A673 (cell line): ENCODE measurements around the gene DHRS7. TPM values are rescaled to one million over a fixed set of nuclear protein-coding genes. Genes with fewer than 3 reads are reported as not detected.

Experiments used
- BruUV-seq: library from RNA; stranded (reverse); fragments of 400-500 nt; replicated peaks from 2 replicates; lab custom pipeline; 2021; lab: Mats Ljungman, UMichigan
- CTCF ChIA-PET: fragments of 300-600 bp; sonication (Branson Sonifier 250); formaldehyde crosslinking; loops from one replicate; lab custom pipeline; 2022; ENCODE audit warnings: antibody characterized with exemption; lab: Charles Lee
- POLR2A ChIA-PET: fragments of 300-600 bp; sonication (Branson Sonifier 250); formaldehyde crosslinking; loops from one replicate; lab custom pipeline; 2022; ENCODE audit warnings: antibody characterized with exemption; ENCODE audit not compliant: low non-redundant PET; lab: Charles Lee
- DNase-seq: peaks from one replicate; pipeline ENCODE4 v3.0.0-alpha.2; 2015; ENCODE audit warnings: low spot score
- H3K27ac ChIP-seq: fragments of 200-600 bp; sonication (generic); 2 replicates; pipeline ENCODE4 v1.5.1; 2016; ENCODE audit warnings: mixed run types, low read depth, mild to moderate bottlenecking, mixed read lengths, antibody characterized with exemption, low read length; ENCODE audit not compliant: poor library complexity, severe bottlenecking
- H3K27me3 ChIP-seq: fragments of 200-600 bp; sonication (generic); replicated peaks from 2 replicates; pipeline ENCODE4 v1.6.1; 2017; ENCODE audit warnings: mixed run types, low read depth, mild to moderate bottlenecking, mixed read lengths, antibody characterized with exemption, low read length; ENCODE audit not compliant: insufficient read depth, poor library complexity
- H3K36me3 ChIP-seq: fragments of 200-600 bp; sonication (generic); 2 replicates; pipeline ENCODE4 v1.6.1; 2016; ENCODE audit warnings: mixed run types, mild to moderate bottlenecking, mixed read lengths, antibody characterized with exemption, low read length; ENCODE audit not compliant: insufficient read depth, poor library complexity, severe bottlenecking
- H3K4me1 ChIP-seq: fragments of 200-600 bp; sonication (generic); 2 replicates; pipeline ENCODE4 v1.6.1; 2017; ENCODE audit warnings: mixed run types, mild to moderate bottlenecking, mixed read lengths, antibody characterized with exemption, low read length; ENCODE audit not compliant: insufficient read depth, poor library complexity, severe bottlenecking
- H3K4me3 ChIP-seq: fragments of 200-600 bp; sonication (generic); 2 replicates; pipeline ENCODE4 v1.5.1; 2016; ENCODE audit warnings: low read depth, mixed run types, mild to moderate bottlenecking, mixed read lengths, low read length; ENCODE audit not compliant: poor library complexity, severe bottlenecking
- H3K9me3 ChIP-seq: fragments of 200-600 bp; sonication (generic); 2 replicates; pipeline ENCODE4 v1.6.1; 2016; ENCODE audit warnings: mixed run types, low read depth, mild to moderate bottlenecking, mixed read lengths, antibody characterized with exemption, low read length; ENCODE audit not compliant: poor library complexity, severe bottlenecking
- EZH2 ChIP-seq: fragments of 200-600 bp; sonication (generic); IDR thresholded peaks from 2 replicates; pipeline ENCODE4 v1.6.1; 2017; ENCODE audit warnings: borderline replicate concordance, low read depth, mild to moderate bottlenecking, mixed read lengths, antibody characterized with exemption, low read length; ENCODE audit not compliant: poor library complexity, severe bottlenecking
- intact Hi-C: fragments of 100-400 bp; cut with micrococcal nuclease; formaldehyde crosslinking; loops from one replicate; pipeline ENCODE4 v1.10.0; 2022; ENCODE audit not compliant: unreplicated experiment
- total RNA-seq: library from RNA; stranded (reverse); gene quantifications from 2 replicates; pipeline ENCODE4 v1.2.3, GENCODE V29; 2021
- TF ChIP-seq, protein P1 (sequence below): fragments of 300-800, 200-600 bp; sonication (generic); conservative IDR thresholded peaks from 2 replicates; pipeline ENCODE4 v1.5.1; 2017; ENCODE audit warnings: low read depth, mild to moderate bottlenecking, antibody characterized with exemption, low read length, moderate library complexity, mixed read lengths

Gene DHRS7
- total RNA-seq, 1 experiment from 2014 or later = 17.9 TPM

DNA sequence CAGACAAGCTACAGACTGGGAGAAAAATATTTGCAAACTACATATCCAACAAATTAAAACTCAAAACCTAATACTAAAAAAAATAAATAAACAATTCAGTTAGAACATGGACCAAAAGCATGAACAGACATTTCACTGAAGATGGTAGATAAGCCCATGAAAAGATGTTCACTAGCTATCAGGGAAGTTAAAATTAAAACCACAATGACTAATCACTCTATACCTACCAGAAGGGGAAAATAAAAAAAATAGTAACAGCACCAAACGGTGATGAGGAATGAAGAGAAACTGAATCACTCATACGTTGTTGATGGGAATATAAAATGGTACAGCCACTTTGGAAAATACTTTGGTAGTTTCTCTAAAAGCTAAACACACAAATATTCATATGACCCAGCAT is 31.1 kb upstream of the DHRS7 start:
- ChIA-PET CTCF (no interaction called here), POLR2A (no interaction called here)
- H3K36me3 ChIP-seq = no peaks in the 10 kb centered on the region
- H3K9me3 ChIP-seq = no peaks in the 10 kb centered on the region
- H3K27ac ChIP-seq = no peak overlapping the region
- no TSS peak for BruUV-seq
- DNase-seq = no peak
- no peaks in the 10 kb centered on the region for H3K4me1 ChIP-seq
- TF ChIP-seq, protein P1, sequence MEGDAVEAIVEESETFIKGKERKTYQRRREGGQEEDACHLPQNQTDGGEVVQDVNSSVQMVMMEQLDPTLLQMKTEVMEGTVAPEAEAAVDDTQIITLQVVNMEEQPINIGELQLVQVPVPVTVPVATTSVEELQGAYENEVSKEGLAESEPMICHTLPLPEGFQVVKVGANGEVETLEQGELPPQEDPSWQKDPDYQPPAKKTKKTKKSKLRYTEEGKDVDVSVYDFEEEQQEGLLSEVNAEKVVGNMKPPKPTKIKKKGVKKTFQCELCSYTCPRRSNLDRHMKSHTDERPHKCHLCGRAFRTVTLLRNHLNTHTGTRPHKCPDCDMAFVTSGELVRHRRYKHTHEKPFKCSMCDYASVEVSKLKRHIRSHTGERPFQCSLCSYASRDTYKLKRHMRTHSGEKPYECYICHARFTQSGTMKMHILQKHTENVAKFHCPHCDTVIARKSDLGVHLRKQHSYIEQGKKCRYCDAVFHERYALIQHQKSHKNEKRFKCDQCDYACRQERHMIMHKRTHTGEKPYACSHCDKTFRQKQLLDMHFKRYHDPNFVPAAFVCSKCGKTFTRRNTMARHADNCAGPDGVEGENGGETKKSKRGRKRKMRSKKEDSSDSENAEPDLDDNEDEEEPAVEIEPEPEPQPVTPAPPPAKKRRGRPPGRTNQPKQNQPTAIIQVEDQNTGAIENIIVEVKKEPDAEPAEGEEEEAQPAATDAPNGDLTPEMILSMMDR = no peak
- no peak for TF ChIP-seq EZH2
- no peak overlapping the region for H3K4me3 ChIP-seq
- intact Hi-C loops = no loop called here
- no peaks in the 10 kb centered on the region for H3K27me3 ChIP-seq

DNA sequence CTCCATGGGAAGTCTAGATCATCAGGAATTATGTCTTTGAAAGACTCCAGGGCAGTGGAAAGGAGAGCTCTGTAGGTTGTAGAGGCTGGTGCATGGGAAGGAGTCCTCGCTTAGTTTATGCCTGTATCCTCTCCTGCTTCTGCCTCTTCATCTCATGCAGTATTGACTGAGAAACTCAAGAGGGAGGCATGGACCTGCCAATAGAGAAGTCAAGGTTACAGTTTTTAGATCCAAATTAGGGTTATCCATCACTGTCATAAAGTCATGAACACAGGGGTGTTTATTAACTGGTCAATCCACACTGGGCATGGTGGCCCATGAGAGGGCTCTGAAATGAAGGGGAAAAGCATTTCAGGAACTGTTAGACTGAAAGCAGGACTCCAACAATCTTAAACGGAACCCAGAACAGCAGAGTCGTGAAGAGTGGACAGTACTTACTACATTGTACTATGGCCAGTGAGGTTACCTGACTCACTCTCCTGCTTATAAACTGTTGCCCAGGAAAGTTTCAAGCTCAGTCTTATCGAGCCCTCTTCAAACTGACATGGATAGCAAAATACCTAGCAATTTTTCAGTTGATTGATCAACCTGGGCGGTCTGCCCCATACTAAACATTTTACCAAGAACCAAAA is 30.1 kb upstream of the DHRS7 start:
- no peaks in the 10 kb centered on the region for H3K36me3 ChIP-seq
- ChIA-PET POLR2A (no interaction called here), CTCF (no interaction called here)
- TF ChIP-seq EZH2 = no peak
- TF ChIP-seq, protein P1 = 0 out of 2 replicates have a peak, but pooled peaks have one; percentile 21
- no peaks in the 10 kb centered on the region for H3K9me3 ChIP-seq
- H3K27ac ChIP-seq = no peak overlapping the region
- no peaks in the 10 kb centered on the region for H3K4me1 ChIP-seq
- no peak for DNase-seq
- BruUV-seq = no TSS peak
- no peaks in the 10 kb centered on the region for H3K27me3 ChIP-seq
- intact Hi-C loops = no loop called here
- no peak overlapping the region for H3K4me3 ChIP-seq

DNA sequence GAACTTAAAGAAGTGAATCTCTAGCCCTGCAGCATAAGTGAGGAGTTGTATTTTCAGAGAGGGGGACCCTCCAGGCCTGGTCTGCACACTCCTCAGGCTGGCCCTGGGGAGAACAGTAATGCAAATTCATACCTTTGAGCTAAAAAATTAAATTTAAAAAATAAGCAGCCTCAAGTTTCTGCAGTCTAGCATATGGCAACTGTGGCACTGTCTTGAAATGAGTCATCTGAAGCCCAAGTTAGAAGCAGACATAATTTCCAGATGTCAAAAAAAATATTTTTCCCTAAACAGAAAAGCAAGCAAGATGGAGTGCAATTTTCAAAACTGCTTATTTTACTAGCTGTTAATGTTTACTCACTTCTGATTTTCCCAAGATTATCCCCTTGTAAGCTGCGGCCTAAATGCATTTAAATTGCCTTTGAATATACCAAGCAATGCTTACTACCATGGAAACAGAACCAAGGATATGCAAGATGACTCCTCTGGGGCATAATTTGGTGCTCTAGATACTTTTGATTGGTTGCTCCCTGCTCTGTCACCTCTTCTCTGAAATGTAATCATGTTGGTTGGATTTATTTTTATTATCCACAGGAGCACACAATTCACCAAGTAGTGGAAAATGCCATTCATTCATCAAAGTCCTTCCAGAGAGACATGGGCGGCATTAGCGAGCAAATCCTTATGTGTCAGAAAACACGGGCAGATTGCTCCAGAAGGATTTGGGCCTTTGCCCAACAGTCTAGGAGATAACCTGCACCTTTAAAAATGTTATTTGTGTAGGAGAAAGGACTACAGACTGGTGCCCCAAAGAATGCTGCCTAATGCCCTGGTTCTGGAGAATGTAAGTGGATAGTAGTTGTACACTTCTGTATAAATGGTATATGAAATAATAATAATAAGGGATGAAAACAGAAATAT is 25.0 kb upstream of the DHRS7 start:
- POLR2A ChIA-PET = no interaction called here
- Histone ChIP-seq H3K9me3 (no peaks in the 10 kb centered on the region), H3K27ac (no peak overlapping the region), H3K36me3 (no peaks in the 10 kb centered on the region), H3K4me3 (no peak overlapping the region), H3K27me3 (no peaks in the 10 kb centered on the region), H3K4me1 (peaks cover 2% of the 10 kb centered on the region)
- TF ChIP-seq, protein P1 = no peak
- TF ChIP-seq EZH2 = no peak
- no TSS peak for BruUV-seq
- intact Hi-C loops = loop anchor here (2.0 to 10.0 kb wide), 2 partner anchors 135 to 373 kb away; no protein-coding TSS in a partner anchor
- CTCF ChIA-PET = no interaction called here
- DNase-seq = no peak
